KMS-11 (cell line): ENCODE measurements around the gene CIAO3.

Experiments used
- H2AFZ ChIP-seq: fragments of 200-600 bp; sonication (generic); 2 replicates; pipeline ENCODE4 v1.6.1; 2016; ENCODE audit warnings: antibody characterized with exemption, mixed run types, low read depth
- H3K27ac ChIP-seq: fragments of 200-600 bp; sonication (generic); 2 replicates; pipeline ENCODE4 v1.6.1; 2016; ENCODE audit warnings: mild to moderate bottlenecking, mixed run types
- H3K27me3 ChIP-seq: fragments of 200-600 bp; sonication (generic); 2 replicates; pipeline ENCODE4 v1.6.1; 2017; ENCODE audit warnings: mild to moderate bottlenecking, low read depth, mixed run types, moderate library complexity; ENCODE audit not compliant: insufficient read depth
- H3K36me3 ChIP-seq: fragments of 200-600 bp; sonication (generic); 2 replicates; pipeline ENCODE4 v1.6.1; 2017; ENCODE audit warnings: mild to moderate bottlenecking, mixed run types; ENCODE audit not compliant: insufficient read depth
- H3K4me1 ChIP-seq: fragments of 200-600 bp; sonication (generic); 2 replicates; pipeline ENCODE4 v1.6.1; 2016; ENCODE audit warnings: mild to moderate bottlenecking, low read depth, mixed run types; ENCODE audit not compliant: poor library complexity, severe bottlenecking
- H3K4me2 ChIP-seq: fragments of 200-600 bp; sonication (generic); 2 replicates; pipeline ENCODE4 v1.7.0; 2016; ENCODE audit warnings: mild to moderate bottlenecking, mixed run types
- H3K4me3 ChIP-seq: fragments of 200-600 bp; sonication (generic); IDR thresholded peaks from 2 replicates; pipeline ENCODE4 v1.6.1; 2017; ENCODE audit warnings: low read depth, low read length, mixed read lengths; ENCODE audit not compliant: insufficient read depth
- H3K79me2 ChIP-seq: fragments of 200-600 bp; sonication (generic); 2 replicates; pipeline ENCODE4 v1.6.1; 2016; ENCODE audit warnings: low read depth, mixed run types; ENCODE audit not compliant: insufficient read depth
- H3K9ac ChIP-seq: fragments of 200-600 bp; sonication (generic); 2 replicates; pipeline ENCODE4 v1.6.1; 2016; ENCODE audit warnings: mild to moderate bottlenecking, mixed run types
- H4K20me1 ChIP-seq: fragments of 200-600 bp; sonication (generic); 2 replicates; pipeline ENCODE4 v1.6.1; 2016; ENCODE audit warnings: mild to moderate bottlenecking, mixed run types; ENCODE audit not compliant: insufficient read depth
- TF ChIP-seq, protein P1 (sequence below): fragments of 200-600 bp; sonication (generic); conservative IDR thresholded peaks from 2 replicates; pipeline ENCODE4 v1.6.1; 2017; ENCODE audit warnings: low read depth, mild to moderate bottlenecking, antibody characterized with exemption, low read length, moderate library complexity, mixed read lengths

Gene CIAO3

DNA sequence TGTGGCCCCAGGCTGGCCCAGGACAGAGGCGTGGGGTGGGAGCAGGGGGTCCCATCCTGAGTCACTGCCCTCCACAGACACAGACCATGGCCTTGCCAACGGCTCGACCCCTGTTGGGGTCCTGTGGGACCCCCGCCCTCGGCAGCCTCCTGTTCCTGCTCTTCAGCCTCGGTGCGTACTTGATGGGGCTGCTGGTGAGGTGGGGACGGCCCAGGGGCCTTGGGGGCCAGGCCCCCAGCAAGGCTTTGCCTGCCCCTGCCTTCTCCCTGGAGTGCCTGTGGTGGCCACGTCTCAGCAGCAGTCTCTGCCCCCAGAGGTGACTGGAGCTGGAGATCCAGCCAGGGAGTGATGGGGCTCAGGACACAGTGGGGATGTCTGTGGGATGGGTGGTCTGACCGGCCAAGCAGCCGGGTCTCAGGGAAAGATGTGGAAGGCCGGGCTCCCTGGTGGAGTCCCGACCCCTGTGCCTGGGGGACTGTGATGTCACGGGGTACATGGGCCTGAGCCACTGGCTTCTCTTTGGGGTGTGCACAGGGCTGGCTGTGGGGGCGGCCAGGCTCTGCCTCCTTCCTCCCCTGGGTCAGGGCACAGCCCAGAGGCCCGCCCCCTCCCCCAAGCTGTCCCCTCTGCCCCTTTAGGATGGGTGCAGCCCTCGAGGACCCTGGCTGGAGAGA, 21.9 kb upstream of the CIAO3 start:
- no peaks in the 10 kb centered on the region for H3K79me2 ChIP-seq
- H3K4me3 ChIP-seq, result no peak overlapping the region

DNA sequence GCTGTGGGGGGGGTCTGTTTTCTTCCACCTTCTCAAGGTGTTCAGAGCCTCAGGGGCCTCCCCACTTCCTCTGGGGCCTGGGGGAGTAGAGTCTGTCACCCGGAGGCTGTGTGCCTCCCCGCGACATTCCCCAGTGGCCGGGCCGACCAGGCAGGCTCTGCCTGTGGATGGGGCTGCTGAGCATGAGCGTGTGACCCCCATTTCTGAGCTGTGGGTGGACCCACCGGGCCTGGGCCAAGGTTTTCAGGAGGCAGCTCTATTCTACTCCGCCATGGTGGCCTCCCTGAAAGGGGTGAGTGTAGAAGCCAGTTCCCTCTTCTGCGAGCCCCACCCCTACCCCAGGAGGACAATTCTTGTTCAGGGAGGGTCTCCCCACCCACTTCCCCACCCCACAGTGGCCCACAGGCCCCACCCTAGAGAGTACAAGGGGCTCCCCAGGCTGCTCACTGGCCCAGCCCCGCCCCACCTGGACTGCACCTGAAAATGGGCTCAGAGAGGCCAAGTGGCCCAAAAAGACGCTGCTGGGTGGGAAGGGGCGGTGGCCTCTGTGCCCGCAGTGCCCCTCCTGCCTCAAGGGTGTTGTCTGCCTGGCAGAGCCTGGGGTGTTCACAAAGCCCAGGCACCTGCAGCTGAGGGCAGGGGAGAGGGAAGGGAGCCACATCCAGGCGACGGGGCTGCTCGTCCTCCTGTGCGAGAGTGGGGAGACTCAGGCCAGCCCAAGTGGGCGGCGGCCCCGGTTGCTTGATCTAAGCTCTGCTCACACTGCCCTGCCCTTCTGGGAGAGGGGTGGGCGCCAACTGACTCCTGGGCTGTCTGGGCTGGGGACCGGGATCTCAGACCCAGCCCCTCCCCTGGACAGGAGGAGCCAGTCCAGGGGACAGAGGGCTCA, 21.1 kb upstream of the CIAO3 start:
- no peaks in the 10 kb centered on the region for H3K36me3 ChIP-seq
- H3K4me1 ChIP-seq, result no peaks in the 10 kb centered on the region

More for the DNA sequence above, 21.9 kb upstream of the CIAO3 start:
- no peaks in the 10 kb centered on the region for H3K36me3 ChIP-seq
- H3K4me2 ChIP-seq, result no peak overlapping the region
- no peak overlapping the region for H3K27ac ChIP-seq
- no peaks in the 10 kb centered on the region for H4K20me1 ChIP-seq
- H3K27me3 ChIP-seq, result peaks cover 79% of the 10 kb centered on the region
- H3K9ac ChIP-seq, result no peak overlapping the region
- no peak overlapping the region for H2AFZ ChIP-seq
- TF ChIP-seq, protein P1, sequence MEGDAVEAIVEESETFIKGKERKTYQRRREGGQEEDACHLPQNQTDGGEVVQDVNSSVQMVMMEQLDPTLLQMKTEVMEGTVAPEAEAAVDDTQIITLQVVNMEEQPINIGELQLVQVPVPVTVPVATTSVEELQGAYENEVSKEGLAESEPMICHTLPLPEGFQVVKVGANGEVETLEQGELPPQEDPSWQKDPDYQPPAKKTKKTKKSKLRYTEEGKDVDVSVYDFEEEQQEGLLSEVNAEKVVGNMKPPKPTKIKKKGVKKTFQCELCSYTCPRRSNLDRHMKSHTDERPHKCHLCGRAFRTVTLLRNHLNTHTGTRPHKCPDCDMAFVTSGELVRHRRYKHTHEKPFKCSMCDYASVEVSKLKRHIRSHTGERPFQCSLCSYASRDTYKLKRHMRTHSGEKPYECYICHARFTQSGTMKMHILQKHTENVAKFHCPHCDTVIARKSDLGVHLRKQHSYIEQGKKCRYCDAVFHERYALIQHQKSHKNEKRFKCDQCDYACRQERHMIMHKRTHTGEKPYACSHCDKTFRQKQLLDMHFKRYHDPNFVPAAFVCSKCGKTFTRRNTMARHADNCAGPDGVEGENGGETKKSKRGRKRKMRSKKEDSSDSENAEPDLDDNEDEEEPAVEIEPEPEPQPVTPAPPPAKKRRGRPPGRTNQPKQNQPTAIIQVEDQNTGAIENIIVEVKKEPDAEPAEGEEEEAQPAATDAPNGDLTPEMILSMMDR, result no peak
- no peaks in the 10 kb centered on the region for H3K4me1 ChIP-seq

DNA sequence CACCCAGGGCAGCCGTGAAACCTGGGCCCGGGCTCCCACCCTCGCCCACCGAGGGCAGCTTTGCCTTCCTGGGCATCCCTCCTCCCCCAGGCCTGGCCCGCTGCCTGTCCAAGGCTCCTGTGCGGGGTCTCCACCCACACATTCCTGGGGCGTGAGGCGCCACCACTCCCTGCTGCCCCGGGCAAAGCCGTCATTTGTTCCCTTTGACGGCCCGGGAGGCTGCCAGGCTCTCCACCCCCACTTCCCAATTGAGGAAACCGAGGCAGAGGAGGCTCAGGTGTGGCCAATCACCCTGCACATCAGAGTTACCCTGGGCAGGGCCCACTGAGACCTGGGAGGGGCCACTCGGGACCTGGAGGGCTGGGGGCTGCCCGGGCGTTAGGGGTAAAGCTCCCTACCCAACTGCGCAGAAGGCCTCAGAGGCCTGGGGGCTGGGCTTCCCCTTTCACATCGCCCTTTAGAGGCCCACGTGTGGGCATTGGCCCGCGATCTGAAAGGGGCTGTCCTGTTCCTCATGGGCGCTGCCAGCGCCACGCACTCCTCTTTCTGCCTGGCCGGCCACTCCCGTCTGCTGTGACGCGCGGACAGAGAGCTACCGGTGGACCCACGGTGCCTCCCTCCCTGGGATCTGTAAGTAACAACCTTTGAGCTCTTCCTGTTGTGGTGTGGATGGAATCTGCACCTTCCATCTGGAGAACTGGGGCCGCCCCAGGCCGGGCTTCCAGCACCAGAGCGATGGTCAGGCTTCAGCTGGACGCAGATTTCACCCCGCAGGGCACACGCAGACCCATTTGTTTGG, 19.9 kb upstream of the CIAO3 start, which contains the start of gene MSLN:
MSLN (plus strand) TSS at position 190 of the 799 bp plus-strand sequence. CDS start 1,947 bp downstream, outside the sequence.
- TF ChIP-seq, protein P1, result no peak
- Histone ChIP-seq H3K27ac (no peak within 1 kb of the TSS), H3K36me3 (no peaks in the 10 kb centered on the region), H4K20me1 (no peaks in the 10 kb centered on the region), H3K4me1 (no peaks in the 10 kb centered on the region), H2AFZ (no peak within 1 kb of the TSS), H3K4me2 (no peak within 1 kb of the TSS), H3K27me3 (peaks cover 89% of the 10 kb centered on the region), H3K9ac (no peak within 1 kb of the TSS), H3K79me2 (no peaks in the 10 kb centered on the region), H3K4me3 (no peak within 1 kb of the TSS)

More for the DNA sequence above, 21.1 kb upstream of the CIAO3 start:
- H4K20me1 ChIP-seq, result no peaks in the 10 kb centered on the region
- TF ChIP-seq, protein P1, result no peak
- no peak overlapping the region for H3K9ac ChIP-seq
- H3K79me2 ChIP-seq, result no peaks in the 10 kb centered on the region
- no peak overlapping the region for H2AFZ ChIP-seq
- no peak overlapping the region for H3K27ac ChIP-seq
- no peak overlapping the region for H3K4me2 ChIP-seq
- H3K27me3 ChIP-seq, result peaks cover 88% of the 10 kb centered on the region
- H3K4me3 ChIP-seq, result no peak overlapping the region

DNA sequence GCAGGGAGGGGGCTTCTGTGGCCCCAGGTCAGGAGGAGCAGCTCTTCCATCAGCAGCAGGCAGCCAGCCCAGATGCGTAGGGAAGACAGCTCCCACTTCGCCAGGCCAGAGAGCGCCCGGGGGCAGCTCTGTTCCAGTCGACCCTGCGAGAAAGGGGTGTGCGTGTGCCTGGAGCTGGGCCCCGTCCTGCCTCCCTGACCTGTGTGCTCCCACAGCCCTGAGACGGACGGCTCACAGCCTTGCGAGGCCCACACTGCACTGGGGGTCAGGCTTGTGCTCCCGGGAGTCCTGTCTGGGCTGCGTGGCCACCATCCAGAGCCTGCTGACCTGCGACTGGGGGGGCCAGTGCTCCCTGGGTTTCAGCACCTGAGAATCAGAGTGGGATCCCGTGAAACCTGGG, 19.3 kb upstream of the CIAO3 start:
- Histone ChIP-seq H4K20me1 (no peaks in the 10 kb centered on the region), H3K36me3 (no peaks in the 10 kb centered on the region), H3K4me2 (no peak overlapping the region), H3K4me3 (no peak overlapping the region), H3K4me1 (no peaks in the 10 kb centered on the region), H3K79me2 (no peaks in the 10 kb centered on the region), H3K27ac (no peak overlapping the region), H2AFZ (no peak overlapping the region), H3K9ac (no peak overlapping the region), H3K27me3 (peaks cover 91% of the 10 kb centered on the region)
- TF ChIP-seq, protein P1, result no peak
